ENCODE measurements around the gene CD1D.

The CD1D gene

DNA sequence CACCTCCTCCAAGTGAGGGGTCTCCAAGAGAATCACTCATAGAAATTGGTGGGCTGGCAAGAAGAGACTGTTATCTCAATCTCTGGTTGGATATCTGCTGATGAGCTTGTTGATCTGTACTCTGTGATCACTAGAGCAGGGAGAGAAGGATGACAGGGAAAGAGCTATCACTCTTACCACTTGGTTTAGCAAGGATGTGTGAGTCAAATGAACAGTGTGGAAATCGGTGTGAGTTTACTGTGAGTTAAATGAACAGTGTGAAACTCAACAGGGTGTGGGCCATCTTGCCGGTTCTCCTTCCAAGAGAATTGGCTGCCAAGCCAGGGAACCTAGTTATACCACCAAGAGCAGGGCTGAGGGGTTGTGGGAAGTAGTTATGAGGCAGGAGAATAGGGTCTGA, 33.3 kb upstream of the CD1D start:
- no peak for DNase-seq (ENCODE audit: low read depth)
- no peak overlapping the region for H3K4me3 ChIP-seq (ENCODE audit: low read depth, low read length)
- TF ChIP-seq, protein P1, sequence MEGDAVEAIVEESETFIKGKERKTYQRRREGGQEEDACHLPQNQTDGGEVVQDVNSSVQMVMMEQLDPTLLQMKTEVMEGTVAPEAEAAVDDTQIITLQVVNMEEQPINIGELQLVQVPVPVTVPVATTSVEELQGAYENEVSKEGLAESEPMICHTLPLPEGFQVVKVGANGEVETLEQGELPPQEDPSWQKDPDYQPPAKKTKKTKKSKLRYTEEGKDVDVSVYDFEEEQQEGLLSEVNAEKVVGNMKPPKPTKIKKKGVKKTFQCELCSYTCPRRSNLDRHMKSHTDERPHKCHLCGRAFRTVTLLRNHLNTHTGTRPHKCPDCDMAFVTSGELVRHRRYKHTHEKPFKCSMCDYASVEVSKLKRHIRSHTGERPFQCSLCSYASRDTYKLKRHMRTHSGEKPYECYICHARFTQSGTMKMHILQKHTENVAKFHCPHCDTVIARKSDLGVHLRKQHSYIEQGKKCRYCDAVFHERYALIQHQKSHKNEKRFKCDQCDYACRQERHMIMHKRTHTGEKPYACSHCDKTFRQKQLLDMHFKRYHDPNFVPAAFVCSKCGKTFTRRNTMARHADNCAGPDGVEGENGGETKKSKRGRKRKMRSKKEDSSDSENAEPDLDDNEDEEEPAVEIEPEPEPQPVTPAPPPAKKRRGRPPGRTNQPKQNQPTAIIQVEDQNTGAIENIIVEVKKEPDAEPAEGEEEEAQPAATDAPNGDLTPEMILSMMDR (IDR thresholded peaks at IDR 0.05; ENCODE audit: insufficient read depth, low read depth, low read length, missing control alignments): no peak

DNA sequence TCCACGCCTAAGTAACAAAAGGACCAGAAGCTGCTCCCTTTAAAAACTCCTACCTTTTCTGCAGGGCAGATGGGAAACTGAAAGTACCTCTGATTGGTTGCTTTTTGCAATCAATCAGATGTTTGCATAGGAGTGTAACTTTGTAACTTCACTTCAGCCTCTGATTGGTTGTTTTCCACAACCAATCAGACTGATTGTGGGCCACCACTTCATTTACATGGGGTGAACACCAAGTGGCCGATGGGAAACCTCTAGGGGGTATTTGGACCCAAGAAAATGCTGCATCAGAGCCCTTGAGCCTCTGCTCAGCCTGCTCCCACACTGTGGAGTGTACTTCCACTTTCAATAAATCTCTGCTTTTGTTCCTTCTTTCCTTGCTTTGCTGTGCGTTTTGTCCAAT, 32.8 kb upstream of the CD1D start:
- DNase-seq (ENCODE audit: low read depth): no peak
- TF ChIP-seq, protein P1 (IDR thresholded peaks at IDR 0.05; ENCODE audit: insufficient read depth, low read depth, low read length, missing control alignments): no peak
- no peak overlapping the region for H3K4me3 ChIP-seq (ENCODE audit: low read depth, low read length)

DNA sequence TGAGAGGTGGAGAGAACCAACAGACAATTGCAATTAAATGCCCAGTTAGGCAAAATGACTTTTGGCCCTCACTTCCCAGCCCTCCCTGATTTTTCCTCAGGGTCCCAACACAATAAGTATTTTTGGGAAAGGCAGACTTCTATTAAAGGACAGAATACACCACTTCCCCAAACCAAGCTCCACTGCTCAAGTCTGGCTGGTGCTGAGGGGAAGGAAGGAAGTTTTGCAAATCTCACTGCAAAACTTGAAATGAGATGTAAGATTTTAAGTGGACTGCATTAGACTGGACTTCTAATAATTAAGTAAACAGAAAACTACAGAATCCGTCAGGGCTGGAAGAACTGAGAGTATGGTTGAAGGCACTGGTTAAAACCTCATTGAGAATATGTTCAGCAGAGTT, 32.2 kb upstream of the CD1D start:
- TF ChIP-seq, protein P1 (IDR thresholded peaks at IDR 0.05; ENCODE audit: insufficient read depth, low read depth, low read length, missing control alignments): no peak
- no peak for DNase-seq (ENCODE audit: low read depth)
- no peak overlapping the region for H3K4me3 ChIP-seq (ENCODE audit: low read depth, low read length)

DNA sequence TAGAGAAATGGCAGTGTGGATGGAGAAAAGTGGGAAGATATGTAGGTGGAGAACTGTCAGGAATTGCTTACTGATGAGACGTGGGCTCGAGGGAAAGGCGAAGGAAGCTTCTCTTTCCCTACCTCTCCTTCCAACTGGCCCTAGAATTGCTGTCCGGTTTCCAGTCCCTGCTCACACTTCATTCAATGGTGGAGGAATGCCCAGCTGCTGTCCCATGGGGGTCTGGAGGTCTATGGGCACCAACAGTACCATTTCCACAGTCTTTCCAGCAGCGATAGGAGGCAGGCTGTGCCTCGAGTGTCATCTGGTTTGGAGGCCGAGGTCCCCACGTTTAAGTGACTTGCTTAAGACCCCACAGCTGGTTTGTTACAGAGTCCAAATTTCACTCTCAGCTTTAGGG, 31.5 kb upstream of the CD1D start:
- DNase-seq (ENCODE audit: low read depth): no peak
- peak overlapping the region; percentile 36 for H3K4me3 ChIP-seq (ENCODE audit: low read depth, low read length)
- TF ChIP-seq, protein P1 (IDR thresholded peaks at IDR 0.05; ENCODE audit: insufficient read depth, low read depth, low read length, missing control alignments): no peak

DNA sequence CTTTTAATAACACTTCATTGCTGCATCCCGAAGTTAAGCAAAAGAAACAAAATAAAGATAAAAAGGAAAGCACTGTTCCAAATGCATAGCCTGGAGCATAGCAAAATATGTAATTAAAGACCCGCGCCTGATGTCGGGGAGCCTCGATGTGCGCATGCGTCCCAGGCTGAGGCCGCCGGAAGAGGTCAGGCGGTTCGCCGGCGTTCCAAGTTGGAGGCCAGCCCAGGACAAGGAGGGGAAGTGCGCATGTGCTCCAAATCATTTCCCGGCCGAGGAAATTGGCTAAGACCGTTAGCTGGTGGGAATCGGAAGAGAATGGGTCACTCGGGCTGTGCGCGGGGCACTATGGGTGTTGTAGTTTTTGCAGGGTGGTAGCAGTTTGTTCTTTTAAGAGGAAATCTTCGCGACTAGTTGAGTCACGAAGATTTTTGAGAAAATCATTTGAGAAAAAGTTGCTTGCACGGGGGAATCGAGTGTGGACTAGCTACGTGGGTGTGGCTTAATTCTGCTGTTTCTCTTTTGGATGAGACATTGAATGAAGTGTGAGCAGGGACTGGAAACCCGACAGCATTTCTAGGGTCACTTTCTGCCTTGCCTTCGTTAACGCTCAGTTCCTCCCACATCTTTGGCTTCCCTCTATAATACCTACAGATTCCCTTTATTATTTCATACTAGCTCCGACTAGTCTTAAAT, 31.0 kb upstream of the CD1D start:
- peak overlapping the region; percentile 36 for H3K4me3 ChIP-seq (ENCODE audit: low read depth, low read length)
- TF ChIP-seq, protein P1 (IDR thresholded peaks at IDR 0.05; ENCODE audit: insufficient read depth, low read depth, low read length, missing control alignments): no peak
- peak; percentile 77 for DNase-seq (ENCODE audit: low read depth)

DNA sequence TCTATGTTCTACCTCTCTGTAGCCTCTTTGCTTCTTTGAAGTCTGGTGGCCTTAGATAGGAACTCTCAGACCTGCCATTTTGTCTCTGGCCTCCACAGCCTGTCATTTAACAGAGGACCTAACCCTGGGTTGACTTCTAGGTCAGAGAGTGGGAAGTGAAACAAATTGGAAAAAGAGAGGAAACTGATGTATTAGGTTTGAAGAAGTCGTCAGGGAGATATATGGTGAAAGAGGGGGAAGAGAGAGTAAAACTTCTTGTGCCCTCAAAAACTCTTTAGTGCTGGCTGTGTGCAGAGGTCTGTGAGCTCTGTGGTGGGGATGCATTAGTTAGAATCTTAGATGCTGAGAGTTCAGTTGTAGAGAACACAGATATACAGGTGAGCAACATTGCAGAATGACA, 30.2 kb upstream of the CD1D start:
- no peak overlapping the region for H3K4me3 ChIP-seq (ENCODE audit: low read depth, low read length)
- DNase-seq (ENCODE audit: low read depth): no peak
- TF ChIP-seq, protein P1 (IDR thresholded peaks at IDR 0.05; ENCODE audit: insufficient read depth, low read depth, low read length, missing control alignments): no peak

DNA sequence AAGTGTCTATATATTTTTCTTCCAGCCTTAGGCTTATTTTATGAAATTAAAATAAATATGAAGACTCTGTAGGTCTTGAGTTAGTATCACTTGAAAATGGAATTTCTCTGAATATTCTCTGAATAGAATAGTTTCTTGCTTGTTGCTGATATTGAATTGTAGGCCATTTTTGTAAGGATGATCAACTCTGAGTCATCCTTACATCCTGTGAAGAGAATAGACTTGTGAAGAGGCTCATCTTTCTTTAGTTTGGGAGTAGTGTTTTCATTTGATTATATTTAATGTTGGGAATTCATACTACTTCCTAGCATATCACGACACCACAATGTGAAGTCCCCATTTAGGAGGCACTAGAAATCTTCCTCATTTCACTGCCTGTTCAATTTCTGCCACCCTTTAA, 27.5 kb upstream of the CD1D start:
- DNase-seq (ENCODE audit: low read depth): no peak
- H3K4me3 ChIP-seq (ENCODE audit: low read depth, low read length): no peak overlapping the region

More for the DNA sequence above, 27.5 kb upstream of the CD1D start:
- TF ChIP-seq, protein P1 (IDR thresholded peaks at IDR 0.05; ENCODE audit: insufficient read depth, low read depth, low read length, missing control alignments): no peak

Data from GM12865 (cell line).